Stimulated activated CD4-positive, alpha-beta T cell treated with anti-CD3 and anti-CD28 coated beads, TNF-alpha, amount 100 ng/mL, for 1 hour (primary cell): ENCODE measurements around the gene FAM107A.

Source experiments
- DNase-seq, 3 donors: peaks; one replicate each; pipeline ENCODE4 v3.0.0-alpha.2; 2020; ENCODE audit warnings: low read depth in 3 of 3, low spot score in 1 of 3

Gene FAM107A

GRCh38 chr3:58577269-58577821 lies at the start of gene FAM107A:
Gene FAM107A, minus strand, starts transcription at chr3:58577391. Its CDS starts 7,531 bp downstream, at chr3:58569860.
- DNase-seq: no peak

DNA sequence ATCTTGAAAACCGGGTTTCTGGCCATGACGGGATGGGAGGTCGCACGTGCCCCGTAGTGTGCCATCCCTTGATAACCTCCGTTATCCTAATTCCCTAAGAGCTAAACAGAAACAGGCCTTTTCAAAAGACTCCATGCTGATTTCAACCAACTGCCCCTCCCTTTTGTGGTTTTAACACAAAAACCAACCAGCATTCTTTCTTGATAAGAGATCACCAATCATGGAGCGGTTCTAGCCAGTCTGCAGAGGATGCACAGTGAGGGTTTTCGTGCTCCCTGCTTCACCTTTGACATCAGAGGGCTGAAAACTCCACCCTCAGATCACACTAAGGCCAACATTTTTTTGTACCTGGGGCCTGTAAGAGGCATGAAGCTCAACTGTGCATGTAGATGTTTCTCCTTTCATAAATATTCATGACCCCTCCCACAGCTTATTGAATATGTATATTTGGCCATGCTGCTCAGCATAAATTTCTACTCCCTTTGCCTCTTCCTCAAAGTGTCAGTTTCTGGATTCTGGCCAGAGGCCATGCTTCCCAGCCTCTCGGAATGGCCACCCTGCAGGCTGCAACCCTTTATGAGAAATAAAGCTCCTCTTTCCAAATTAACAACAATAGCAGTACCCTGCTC lies 48.1 kb upstream of the FAM107A start:
- no peak for DNase-seq

GRCh38 chr3:58624550-58624949 lies 47.4 kb upstream of the FAM107A start:
- DNase-seq: no peak

DNA sequence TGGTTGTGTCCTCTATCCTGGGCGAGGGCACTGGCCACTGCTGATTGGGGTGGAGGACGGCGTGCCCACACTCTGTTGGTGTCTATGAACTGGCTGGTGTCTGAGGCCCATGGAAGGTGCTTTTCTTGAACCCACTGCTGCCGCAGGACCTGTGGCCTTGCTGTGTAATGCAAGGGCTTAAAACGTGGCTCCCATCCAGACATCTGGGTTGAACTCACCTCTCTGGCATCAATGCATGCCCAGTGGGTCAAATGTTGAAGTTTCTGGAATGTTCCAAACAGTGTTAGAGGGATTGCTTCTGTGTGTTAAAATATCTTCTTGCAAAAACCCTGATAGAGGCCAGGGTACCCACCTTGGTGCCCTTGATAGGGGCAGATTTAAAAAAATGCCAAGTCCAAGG lies 46.8 kb upstream of the FAM107A start:
- DNase-seq: no peak

DNA sequence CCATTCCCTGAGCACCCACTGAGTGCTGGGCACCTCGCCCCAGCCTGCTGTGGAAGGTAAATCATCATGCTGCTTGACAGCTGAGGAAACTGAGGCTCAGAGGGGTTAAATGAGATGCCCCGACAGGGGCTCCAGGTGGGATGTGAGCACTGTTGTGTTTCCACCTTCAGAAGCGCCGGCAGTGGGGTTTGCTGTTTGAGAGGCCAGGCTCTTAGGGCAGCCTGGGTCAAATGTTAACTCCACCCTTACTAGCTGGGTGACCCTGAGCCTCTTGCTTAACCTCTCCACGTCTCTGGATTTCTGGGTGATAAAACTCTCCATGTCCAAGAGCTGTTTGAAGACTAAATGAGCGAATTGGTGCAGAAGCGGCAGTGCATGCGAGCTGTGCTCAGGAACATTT lies 46.3 kb upstream of the FAM107A start:
- DNase-seq: no peak

DNA sequence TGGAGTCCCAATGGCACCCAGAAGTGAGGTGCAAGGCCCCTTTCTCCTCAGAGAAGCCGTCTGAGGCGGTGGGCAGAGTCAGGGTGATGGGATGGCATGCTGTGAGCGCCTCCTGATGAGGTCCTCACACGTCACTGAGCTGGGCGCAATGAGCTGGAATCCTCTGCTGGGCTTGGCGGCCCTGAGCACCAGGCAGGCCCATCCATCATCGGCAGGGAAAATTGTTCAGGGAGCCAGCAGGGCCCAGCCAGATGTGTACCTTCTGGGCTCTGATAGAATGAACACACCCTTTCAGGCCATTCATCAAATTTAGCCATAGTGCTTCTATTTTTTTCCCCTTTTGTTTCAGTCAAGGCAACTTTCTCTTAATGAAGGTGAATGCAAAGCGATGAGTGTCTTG lies 45.7 kb upstream of the FAM107A start:
- no peak for DNase-seq

DNA sequence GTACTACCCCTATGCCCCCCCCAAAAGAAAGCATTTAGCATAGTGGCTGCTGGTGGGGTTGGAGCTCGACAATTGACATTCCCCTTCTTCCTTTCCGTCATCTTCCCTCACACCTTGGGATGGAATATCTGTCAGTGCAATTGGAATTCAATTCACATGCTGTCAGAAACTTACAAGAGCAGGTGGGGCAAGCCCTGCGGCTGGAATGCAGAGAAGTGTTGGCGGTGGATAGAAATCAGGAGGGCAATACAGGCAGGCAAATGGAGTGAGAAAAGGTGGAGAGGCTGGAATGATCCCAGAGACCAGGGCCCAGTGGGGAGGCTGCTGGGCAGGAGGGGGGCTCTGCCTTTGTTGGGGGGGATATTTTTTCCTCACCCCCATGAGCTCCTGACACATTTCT lies 45.2 kb upstream of the FAM107A start:
- DNase-seq: no peak

DNA sequence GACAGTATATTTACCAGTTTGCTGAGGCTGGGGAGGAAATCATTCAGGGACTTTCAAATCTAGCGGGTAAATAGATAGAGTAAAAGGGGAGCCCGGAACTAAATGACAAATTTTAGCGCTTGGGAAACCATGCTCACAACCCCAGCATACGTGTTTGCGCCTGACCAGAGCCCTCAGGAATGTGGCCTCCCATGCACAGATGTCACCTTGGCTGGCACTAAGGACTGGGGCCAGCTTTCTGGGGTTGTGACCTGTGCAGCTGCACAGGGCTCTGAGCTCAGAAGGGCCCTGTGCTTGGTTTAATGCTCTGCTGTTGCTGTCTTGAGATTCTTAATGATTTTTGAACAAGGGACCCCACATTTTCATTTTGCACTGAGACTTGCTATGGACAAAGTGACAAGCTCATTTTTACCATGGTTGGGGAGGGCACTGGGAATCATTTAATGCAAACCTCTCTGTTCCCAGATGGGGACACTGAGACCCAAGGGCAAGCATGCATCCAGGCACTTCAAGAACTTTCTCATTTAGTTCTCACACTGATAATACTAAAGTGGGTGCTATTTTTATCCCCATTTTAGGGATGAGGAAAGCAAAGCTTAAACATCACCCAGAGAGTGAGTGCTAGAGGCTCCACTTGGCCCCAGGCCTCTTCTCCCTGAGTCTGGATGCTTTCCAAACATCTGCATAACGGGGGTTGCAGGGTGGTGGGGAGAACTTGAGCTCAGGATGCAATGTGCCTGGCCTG lies 44.1 kb upstream of the FAM107A start:
- DNase-seq: no peak

- no peak for DNase-seq
Measured at GRCh38 chr3:58620421-58620820, 43.2 kb upstream of the FAM107A start.

- no peak for DNase-seq
Measured at GRCh38 chr3:58617338-58617761, 40.2 kb upstream of the FAM107A start.

GRCh38 chr3:58613236-58614132 lies 36.3 kb upstream of the FAM107A start:
- no peak for DNase-seq

DNA sequence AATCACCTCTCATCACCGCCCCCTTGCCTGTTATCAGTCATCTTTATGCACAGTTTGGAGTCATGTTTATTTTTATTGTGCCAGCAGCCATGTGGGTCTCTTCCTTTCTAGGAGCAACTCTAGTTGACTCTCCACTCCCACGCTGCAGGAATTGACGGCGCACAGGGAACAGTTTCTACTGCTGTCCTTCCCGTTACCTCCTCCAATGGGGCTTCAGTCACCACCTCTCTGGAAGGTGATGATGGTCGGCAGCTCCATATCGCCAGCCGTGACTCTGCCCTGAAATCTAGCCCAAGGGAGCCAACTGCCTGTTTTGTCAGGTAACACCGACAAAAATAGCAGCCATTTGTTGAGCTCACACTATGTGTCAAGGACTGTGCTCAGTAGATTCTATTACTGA lies 35.6 kb upstream of the FAM107A start:
- DNase-seq: no peak

DNA sequence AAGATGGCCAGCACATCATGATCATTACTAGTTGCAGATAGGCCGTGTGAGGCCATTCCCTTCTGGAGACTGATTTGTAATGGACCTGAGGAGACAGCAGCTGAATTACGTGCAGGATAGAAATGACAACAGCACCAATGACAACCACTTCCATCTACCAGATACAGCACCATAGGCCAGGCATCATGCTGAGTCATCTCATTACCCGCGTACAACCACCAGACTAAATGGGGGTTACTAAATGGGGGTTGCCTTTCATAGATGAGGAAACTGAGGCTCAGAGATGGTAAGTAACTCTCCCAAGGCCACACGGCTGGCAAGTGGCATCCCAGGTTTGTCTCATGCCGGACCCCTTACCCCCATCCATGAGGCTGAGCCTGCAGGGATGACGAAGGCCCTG lies 32.8 kb upstream of the FAM107A start:
- no peak for DNase-seq

- no peak for DNase-seq
Measured at GRCh38 chr3:58608648-58609047, 31.5 kb upstream of the FAM107A start.

- no peak for DNase-seq
Measured at GRCh38 chr3:58607816-58608215, 30.6 kb upstream of the FAM107A start.

GRCh38 chr3:58606693-58607092 lies 29.5 kb upstream of the FAM107A start:
- no peak for DNase-seq

GRCh38 chr3:58604031-58604430 lies 26.8 kb upstream of the FAM107A start:
- no peak for DNase-seq

DNA sequence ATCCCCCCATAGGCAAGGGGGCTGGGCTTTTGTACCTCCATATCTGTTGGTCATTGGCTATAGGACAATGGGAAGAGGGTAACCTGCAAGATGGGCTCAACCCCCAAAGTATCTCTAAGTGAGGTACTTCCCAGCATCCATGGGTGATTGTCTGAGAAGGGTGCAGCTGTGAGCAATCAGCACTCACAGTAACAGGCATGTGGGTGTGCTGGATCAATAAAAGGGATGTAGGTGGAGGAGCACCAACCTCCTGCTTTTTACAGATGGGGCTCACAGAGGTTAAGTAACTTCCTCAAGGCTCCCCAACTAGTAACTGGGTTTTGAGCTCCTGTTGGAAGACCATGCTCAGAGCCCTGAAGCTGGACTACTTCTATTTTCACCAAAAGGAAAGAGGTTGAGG lies 26.4 kb upstream of the FAM107A start:
- DNase-seq: no peak

- DNase-seq: no peak
Measured at GRCh38 chr3:58597770-58598310, 20.6 kb upstream of the FAM107A start.

DNA sequence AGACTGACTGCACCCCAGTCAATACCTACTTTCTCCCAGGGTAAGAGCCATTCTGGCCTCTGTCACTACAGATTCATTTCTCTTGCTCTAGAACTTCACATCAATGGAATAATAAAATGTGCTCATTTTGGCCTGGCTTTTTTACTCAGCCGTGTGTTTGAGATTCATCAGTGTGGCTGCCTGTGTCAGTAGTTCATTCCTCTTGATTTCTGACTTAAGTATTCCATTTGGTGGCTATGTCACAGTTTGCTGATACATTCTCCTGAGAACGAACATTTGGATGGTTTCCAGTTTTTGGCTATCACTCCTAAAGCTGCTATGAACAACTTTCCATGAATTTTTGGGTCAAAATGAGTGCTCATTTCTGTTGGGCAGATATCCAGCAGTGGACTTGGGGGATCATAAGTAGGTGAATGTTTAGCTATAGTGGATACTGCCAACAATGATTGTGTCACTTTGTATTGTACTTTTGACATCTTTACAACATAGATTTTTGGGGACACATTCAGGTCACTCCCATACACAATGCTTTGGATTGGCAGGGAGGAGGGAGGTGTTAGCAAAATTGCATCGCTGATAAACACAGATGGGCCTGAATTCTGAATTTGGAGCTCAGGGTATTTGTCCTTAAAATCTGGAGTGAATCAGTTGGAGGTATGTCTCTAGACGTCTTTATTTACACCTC lies 19.8 kb upstream of the FAM107A start:
- no peak for DNase-seq

DNA sequence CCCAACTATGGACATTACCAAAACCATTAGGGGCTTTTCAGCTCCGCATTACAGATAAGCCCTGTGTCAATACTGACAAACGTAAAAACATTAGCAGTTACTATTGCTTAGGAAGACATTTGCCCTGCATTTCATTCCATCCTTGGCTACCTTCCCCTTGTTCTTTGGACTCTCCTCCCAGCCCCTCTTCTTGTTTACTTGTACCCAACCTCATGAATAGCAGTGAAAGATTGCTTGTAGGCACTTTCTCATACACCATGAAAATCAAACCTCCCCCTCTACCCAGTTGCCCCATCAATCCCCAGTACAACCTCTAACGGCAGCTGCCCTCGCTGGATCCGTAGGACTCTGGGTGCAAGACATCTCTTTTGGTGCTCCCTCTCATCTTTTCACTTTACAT lies 16.9 kb upstream of the FAM107A start:
- DNase-seq: no peak
